SK-N-SH treated with all-trans-retinoic acid at 6 μM for 48 hours (cell line): ENCODE data around the gene TXLNG.

Experiments used
- CSDC2 ChIP-seq: fragments of 250-450 bp; sonication (Bioruptor Pico); IDR thresholded peaks from 2 replicates; pipeline ENCODE4 v1.5.0; 2020; ENCODE audit warnings: mild to moderate bottlenecking, moderate library complexity
- PATZ1 ChIP-seq: fragments of 250-450 bp; sonication (Bioruptor Pico); IDR thresholded peaks from 2 replicates; pipeline ENCODE4 v1.8.0; 2020; ENCODE audit warnings: mild to moderate bottlenecking, moderate library complexity, borderline replicate concordance
- TCF4 ChIP-seq: fragments of 250-450 bp; sonication (Bioruptor Pico); IDR thresholded peaks from 2 replicates; pipeline ENCODE4 v1.8.0; 2021; ENCODE audit warnings: mild to moderate bottlenecking, moderate library complexity, borderline replicate concordance

- TF ChIP-seq CSDC2 (CRISPR knock-in tag) (no peak), PATZ1 (CRISPR knock-in tag) (no peak), TCF4 (CRISPR knock-in tag) (no peak)
Measured at GRCh38 chrX:16855363-16856075, 69.3 kb downstream of the TXLNG start.
